ENCODE results near the gene SHKBP1. TPM values are rescaled to one million over a fixed set of nuclear protein-coding genes. Genes with fewer than 3 reads are reported as not detected.
A peak's percentile ranks its signal among the peaks of the same experiment; 100 is the strongest.

Gene SHKBP1
- total and polyA plus RNA-seq, 2 of the 13 experiments (the other 11 are each of a cell fraction or from before 2014, with no cell fraction given), result 16.2 to 17.4 TPM

GRCh38 chr19:40530091-40530901 is 46.4 kb upstream of the SHKBP1 start (continued):
- TF ChIP-seq REST (IDR thresholded peaks at IDR 0.05; ENCODE audit: borderline replicate concordance in 1 of 2, low read depth in 1 of 2, low read length in 2 of 2) (peak; percentile 72 to 94), SMYD3 (CRISPR knock-in tag; IDR thresholded peaks at IDR 0.05) (no peak), ZBTB14 (CRISPR knock-in tag; IDR thresholded peaks at IDR 0.05) (peak; percentile 84), HNRNPL (IDR thresholded peaks at IDR 0.05; ENCODE audit: low read depth, low read length) (no peak), IRX3 (CRISPR knock-in tag; IDR thresholded peaks at IDR 0.05; ENCODE audit: borderline replicate concordance, low read depth) (no peak), TGIF2 (CRISPR knock-in tag; IDR thresholded peaks at IDR 0.05) (peak; percentile 37; the same call in 1 of the 2 replicates), MIER2 (CRISPR knock-in tag; IDR thresholded peaks at IDR 0.05) (peak; percentile 87), ETS1 (CRISPR knock-in tag; IDR thresholded peaks at IDR 0.05) (no peak), MXD3 (CRISPR knock-in tag; IDR thresholded peaks at IDR 0.05) (peak; percentile 45; the same call in 1 of the 2 replicates), ARHGAP35 (CRISPR knock-in tag; IDR thresholded peaks at IDR 0.05; ENCODE audit: borderline replicate concordance) (no peak), MEIS2 (CRISPR knock-in tag; IDR thresholded peaks at IDR 0.05) (peak; percentile 57; the same call in 1 of the 2 replicates), ZNF816 (CRISPR knock-in tag; IDR thresholded peaks at IDR 0.05; ENCODE audit: borderline replicate concordance) (peak; percentile 27; the same call in 1 of the 2 replicates), ZNF777 (CRISPR knock-in tag; IDR thresholded peaks at IDR 0.05) (peak; percentile 75), PATZ1 (CRISPR knock-in tag; IDR thresholded peaks at IDR 0.05) (peak; percentile 75), ATF7-NPFF (CRISPR knock-in tag; IDR thresholded peaks at IDR 0.05; ENCODE audit: low read depth) (peak; percentile 53; the same call in 1 of the 2 replicates), SP5 (CRISPR knock-in tag; IDR thresholded peaks at IDR 0.05; ENCODE audit: borderline replicate concordance, low read depth) (0 out of 2 replicates have a peak, but pooled peaks have one; percentile 21), SAP130 (CRISPR knock-in tag; IDR thresholded peaks at IDR 0.05; ENCODE audit: low read depth) (peak; percentile 49; the same call in 1 of the 2 replicates), ARNT2 (CRISPR knock-in tag; IDR thresholded peaks at IDR 0.05; ENCODE audit: low read depth) (peak; percentile 64; the same call in 1 of the 2 replicates)
